Lower leg skin (tissue), 4 donors: ENCODE measurements around the gene PEA15. TPM values are rescaled to one million over a fixed set of nuclear protein-coding genes. Genes with fewer than 3 reads are reported as not detected.

Experiments used
- DNase-seq, 2 donors: peaks; one replicate each; pipeline ENCODE4 v3.0.0-alpha.2; 2019; ENCODE audit warnings: low spot score in 2 of 2
- H3K4me3 ChIP-seq: fragments of 200-600 bp; sonication (generic); 2 replicates; pipeline ENCODE4 v1.5.1; 2017; ENCODE audit warnings: mild to moderate bottlenecking, low read depth; ENCODE audit not compliant: poor library complexity, severe bottlenecking
- CTCF ChIP-seq, 3 donors: fragments of 450-650 bp; IDR thresholded peaks; one replicate each; pipeline ENCODE4 v1.5.1; 2016; ENCODE audit warnings: antibody characterized with exemption in 3 of 3, mild to moderate bottlenecking in 3 of 3, moderate library complexity in 2 of 3
- POLR2A ChIP-seq, 2 donors: fragments of 450-650 bp; IDR thresholded peaks; one replicate each; pipeline ENCODE4 v1.6.1; 2016 to 2017; ENCODE audit warnings: antibody characterized with exemption in 2 of 2, mild to moderate bottlenecking in 1 of 2, moderate library complexity in 1 of 2
- WGBS, 2 donors: methylation state at CpG; one replicate each; pipeline ENCODE4 v1.1.5; 2018; 5-methylcytosine and 5-hydroxymethylcytosine counted together
- intact Hi-C: fragments of 100-400 bp; cut with DNase I; formaldehyde crosslinking; loops from one replicate; pipeline ENCODE4 v1.15.0; 2023; ENCODE audit warnings: low total_unique reads
- total RNA-seq, 4 donors: library from RNA; depleted of rRNA; stranded (reverse); fragments of >200 nt; gene quantifications; one replicate each; pipeline ENCODE4 v1.1.0, GENCODE V29; 2016

Gene PEA15
- total RNA-seq, 4 donors from 2014 or later = 50.7 to 76.6 (median 60.1) TPM

GRCh38 chr1:160211046-160211790, 6.0 kb downstream of the PEA15 start:
- peak in 1 of 2 donors; percentile 77 for DNase-seq
- intact Hi-C loops = no loop called here
- WGBS, 2 donors = 76% methylated on average over 10 of the region's 10 CpGs
- TF ChIP-seq POLR2A (IDR thresholded peaks at IDR 0.05) = no peak
- TF ChIP-seq CTCF (IDR thresholded peaks at IDR 0.05) = no peak
- no peak overlapping the region for H3K4me3 ChIP-seq

GRCh38 chr1:160214481-160215140, 9.4 kb downstream of the PEA15 start:
- intact Hi-C loops = no loop called here
- 48 to 53% methylated on average over 3 of the region's 3 CpGs for WGBS, 2 donors
- no peak for DNase-seq
- no peak overlapping the region for H3K4me3 ChIP-seq
- no peak for TF ChIP-seq CTCF (IDR thresholded peaks at IDR 0.05)
- TF ChIP-seq POLR2A (IDR thresholded peaks at IDR 0.05) = no peak

GRCh38 chr1:160216301-160216700, 11.1 kb downstream of the PEA15 start:
- TF ChIP-seq POLR2A (IDR thresholded peaks at IDR 0.05) = no peak
- no peak for TF ChIP-seq CTCF (IDR thresholded peaks at IDR 0.05)
- H3K4me3 ChIP-seq = no peak overlapping the region
- DNase-seq = no peak
- intact Hi-C loops = no loop called here

GRCh38 chr1:160217481-160218051, 12.4 kb downstream of the PEA15 start:
- intact Hi-C loops = no loop called here
- H3K4me3 ChIP-seq = no peak overlapping the region
- WGBS, 2 donors = 38% methylated on average over 10 of the region's 10 CpGs
- no peak for DNase-seq
- TF ChIP-seq POLR2A (IDR thresholded peaks at IDR 0.05) (no peak), CTCF (IDR thresholded peaks at IDR 0.05) (no peak)

- no peak for TF ChIP-seq CTCF (IDR thresholded peaks at IDR 0.05)
- TF ChIP-seq POLR2A (IDR thresholded peaks at IDR 0.05) = no peak
- H3K4me3 ChIP-seq = no peak overlapping the region
- DNase-seq = no peak
- WGBS, 2 donors = 30 to 34% methylated on average over 4 of the region's 4 CpGs
- intact Hi-C loops = no loop called here
These were observed 14.1 kb downstream of the PEA15 start for GRCh38 chr1:160219062-160219929.
